Hepatocyte (in vitro differentiated cells): ENCODE data around the gene MYRIP.

Experiments
- CTCF ChIP-seq: fragments of 200-600 bp; sonication (generic); IDR thresholded peaks from 2 replicates; pipeline ENCODE4 v1.5.1; 2016; ENCODE audit warnings: antibody characterized with exemption, mild to moderate bottlenecking; ENCODE audit not compliant: poor library complexity
- EZH2phosphoT487 ChIP-seq: fragments of 200-600 bp; sonication (generic); IDR thresholded peaks from one replicate; pipeline ENCODE4 v1.6.1; 2018; ENCODE audit warnings: antibody characterized with exemption, mild to moderate bottlenecking, low read depth, moderate library complexity; ENCODE audit not compliant: unreplicated experiment, severe bottlenecking

DNA sequence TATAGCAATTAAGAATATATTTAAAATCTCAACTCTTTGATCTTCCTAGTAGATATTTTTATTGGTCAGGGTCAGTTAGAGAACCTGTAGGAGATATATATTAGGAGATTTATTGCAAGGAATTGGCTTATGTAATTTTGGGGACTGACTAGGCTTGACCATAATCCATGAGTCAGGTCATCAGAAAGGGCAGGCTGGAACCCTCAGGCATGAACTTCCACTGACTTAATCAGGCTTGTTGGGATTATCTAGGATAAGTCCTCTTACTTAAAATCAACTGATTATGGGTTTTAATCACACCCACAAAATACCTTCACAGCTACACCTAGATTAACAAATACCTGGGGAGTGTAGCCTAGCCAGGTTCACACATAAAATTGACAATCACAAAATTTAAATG lies 156.1 kb downstream of the MYRIP start:
- TF ChIP-seq CTCF (no peak), EZH2phosphoT487 (no peak)
